ENCODE data around the gene FIG4.

FIG4 gene

GRCh38 chr6:109781001-109781400 lies 89.9 kb downstream of the FIG4 start:
- H3K4me3 ChIP-seq (ENCODE audit: low read depth, low read length) = no peak overlapping the region
- no peak for DNase-seq (ENCODE audit: low read depth)
- no peak for TF ChIP-seq CTCF (IDR thresholded peaks at IDR 0.05; ENCODE audit: insufficient read depth, low read depth, low read length, missing control alignments)

- no peak overlapping the region for H3K4me3 ChIP-seq (ENCODE audit: low read depth, low read length)
- TF ChIP-seq CTCF (IDR thresholded peaks at IDR 0.05; ENCODE audit: insufficient read depth, low read depth, low read length, missing control alignments) = no peak
- no peak for DNase-seq (ENCODE audit: low read depth)
Observed at GRCh38 chr6:109782491-109782999, 91.4 kb downstream of the FIG4 start.

GRCh38 chr6:109783250-109783986 lies 92.3 kb downstream of the FIG4 start:
- no peak overlapping the region for H3K4me3 ChIP-seq (ENCODE audit: low read depth, low read length)
- DNase-seq (ENCODE audit: low read depth) = peak; percentile 7
- peak; percentile 5 for TF ChIP-seq CTCF (IDR thresholded peaks at IDR 0.05; ENCODE audit: insufficient read depth, low read depth, low read length, missing control alignments)

- TF ChIP-seq CTCF (IDR thresholded peaks at IDR 0.05; ENCODE audit: insufficient read depth, low read depth, low read length, missing control alignments) = no peak
- H3K4me3 ChIP-seq (ENCODE audit: low read depth, low read length) = no peak overlapping the region
- DNase-seq (ENCODE audit: low read depth) = no peak
Observed at GRCh38 chr6:109787312-109787711, 96.2 kb downstream of the FIG4 start.

- no peak overlapping the region for H3K4me3 ChIP-seq (ENCODE audit: low read depth, low read length)
- no peak for TF ChIP-seq CTCF (IDR thresholded peaks at IDR 0.05; ENCODE audit: insufficient read depth, low read depth, low read length, missing control alignments)
- DNase-seq (ENCODE audit: low read depth) = no peak
Observed at GRCh38 chr6:109788687-109789086, 97.6 kb downstream of the FIG4 start.

- no peak overlapping the region for H3K4me3 ChIP-seq (ENCODE audit: low read depth, low read length)
- DNase-seq (ENCODE audit: low read depth) = no peak
- no peak for TF ChIP-seq CTCF (IDR thresholded peaks at IDR 0.05; ENCODE audit: insufficient read depth, low read depth, low read length, missing control alignments)
Observed at GRCh38 chr6:109790131-109790530, 99.0 kb downstream of the FIG4 start.

GRCh38 chr6:109791301-109791700 lies 100.2 kb downstream of the FIG4 start:
- DNase-seq (ENCODE audit: low read depth) = no peak
- H3K4me3 ChIP-seq (ENCODE audit: low read depth, low read length) = no peak overlapping the region
- no peak for TF ChIP-seq CTCF (IDR thresholded peaks at IDR 0.05; ENCODE audit: insufficient read depth, low read depth, low read length, missing control alignments)

Data from GM12865 (cell line).